ENCODE results near the gene NPAT. TPM values are rescaled to one million over a fixed set of nuclear protein-coding genes. Genes with fewer than 3 reads are reported as not detected.
A peak's percentile ranks its signal among the peaks of the same experiment; 100 is the strongest.

NPAT gene
- total RNA-seq, 1 donor from 2014 or later = 8.4 TPM

DNA sequence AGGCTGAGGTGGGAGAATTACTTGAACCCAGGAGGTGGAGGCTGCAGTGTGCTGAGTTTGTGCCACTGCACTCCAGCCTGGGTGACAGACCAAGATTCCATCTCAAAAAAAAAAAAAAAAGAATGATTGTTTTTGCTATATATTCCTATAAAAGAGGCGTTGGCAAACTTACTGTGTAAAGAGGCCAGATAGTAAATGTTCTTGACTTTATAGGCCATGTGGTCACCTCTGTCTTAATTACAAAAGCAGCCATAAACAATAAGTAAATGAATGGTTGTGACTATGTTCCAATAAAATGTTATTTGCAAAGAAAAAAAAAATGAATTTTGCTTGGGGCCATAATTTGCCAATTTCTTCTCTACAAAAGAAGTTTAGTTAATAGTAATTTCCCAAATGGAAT, 12.8 kb upstream of the NPAT start:
- no peak overlapping the region for H3K9ac ChIP-seq (ENCODE audit: low read depth in 1 of 3, low read length in 3 of 3)
- peaks cover 3 to 28% (median 18%) of the 10 kb centered on the region in 3 donors for H3K36me3 ChIP-seq (ENCODE audit: control insufficient read depth in 3 of 3, insufficient read depth in 3 of 3, low read length in 3 of 3)
- no peak overlapping the region for H3K27ac ChIP-seq (ENCODE audit: low read depth, low read length)
- H3K27me3 ChIP-seq (ENCODE audit: control insufficient read depth in 3 of 3, insufficient read depth in 3 of 3, low read length in 3 of 3) = no peaks in the 10 kb centered on the region
- H3K4me3 ChIP-seq (ENCODE audit: low read length in 3 of 3) = no peak overlapping the region
- no peaks in the 10 kb centered on the region for H3K4me1 ChIP-seq (ENCODE audit: control insufficient read depth in 3 of 3, insufficient read depth in 3 of 3, low read length in 3 of 3)
- H3K9me3 ChIP-seq (ENCODE audit: control insufficient read depth in 3 of 3, low read length in 3 of 3) = no peaks in the 10 kb centered on the region

DNA sequence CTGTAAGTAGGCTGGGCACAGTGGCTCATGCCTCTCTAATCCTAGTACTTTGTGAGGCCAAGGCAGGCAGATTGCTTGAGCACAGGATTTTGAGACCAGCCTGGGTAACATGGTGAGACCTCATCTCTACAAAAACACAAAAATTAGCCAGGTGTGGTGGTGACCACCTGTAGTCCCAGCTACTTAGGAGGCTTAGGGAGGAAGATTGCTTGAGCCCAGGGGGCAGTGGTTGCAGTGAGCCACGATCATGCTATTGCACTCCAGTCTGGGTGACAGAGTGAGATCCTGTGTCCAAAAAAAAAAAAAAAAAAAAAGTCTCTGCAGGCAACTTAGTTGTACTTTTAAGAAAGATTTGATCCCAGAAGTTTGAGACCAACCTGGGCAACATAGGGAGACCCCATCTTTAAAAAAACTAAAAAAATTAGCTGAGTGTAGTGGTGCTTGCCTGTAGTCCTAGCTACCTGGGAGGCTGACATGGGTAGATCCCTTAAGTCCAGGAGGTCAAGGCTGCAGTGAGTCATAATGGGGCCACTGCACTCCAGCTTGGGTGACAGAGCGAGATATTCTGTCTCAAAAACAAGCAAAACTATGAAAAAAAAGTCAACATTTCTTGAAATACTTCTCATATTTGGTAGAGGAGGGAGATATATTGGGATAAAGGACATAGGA, 11.0 kb upstream of the NPAT start:
- H3K36me3 ChIP-seq (ENCODE audit: control insufficient read depth in 3 of 3, insufficient read depth in 3 of 3, low read length in 3 of 3) = peaks cover 9 to 30% (median 22%) of the 10 kb centered on the region in 3 donors
- H3K4me1 ChIP-seq (ENCODE audit: control insufficient read depth in 3 of 3, insufficient read depth in 3 of 3, low read length in 3 of 3) = no peaks in the 10 kb centered on the region
- no peak overlapping the region for H3K4me3 ChIP-seq (ENCODE audit: low read length in 3 of 3)
- H3K9ac ChIP-seq (ENCODE audit: low read depth in 1 of 3, low read length in 3 of 3) = no peak overlapping the region
- no peaks in the 10 kb centered on the region for H3K27me3 ChIP-seq (ENCODE audit: control insufficient read depth in 3 of 3, insufficient read depth in 3 of 3, low read length in 3 of 3)
- H3K9me3 ChIP-seq (ENCODE audit: control insufficient read depth in 3 of 3, low read length in 3 of 3) = no peaks in the 10 kb centered on the region
- H3K27ac ChIP-seq (ENCODE audit: low read depth, low read length) = no peak overlapping the region

DNA sequence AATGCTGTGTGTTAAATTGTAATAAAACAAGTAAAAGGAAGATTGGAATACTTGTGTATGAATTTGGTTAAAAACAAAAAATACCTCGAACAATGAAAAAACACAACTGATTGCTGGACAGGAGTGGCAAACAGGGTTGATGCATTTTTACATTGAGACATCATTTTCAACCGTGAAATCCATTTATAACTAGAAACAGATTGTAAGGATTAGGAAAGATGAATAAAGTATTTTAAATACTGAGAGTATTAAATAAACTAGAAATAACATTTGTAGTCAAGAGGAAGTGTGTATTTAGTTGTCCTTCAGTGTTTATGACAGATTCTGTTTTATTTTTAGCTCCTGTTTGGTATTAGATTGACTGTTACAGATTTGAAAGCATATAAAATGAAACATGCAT, 5.8 kb upstream of the NPAT start:
- H3K36me3 ChIP-seq (ENCODE audit: control insufficient read depth in 3 of 3, insufficient read depth in 3 of 3, low read length in 3 of 3) = peaks cover 7 to 20% (median 14%) of the 10 kb centered on the region in 3 donors
- H3K27ac ChIP-seq (ENCODE audit: low read depth, low read length) = no peak overlapping the region
- H3K27me3 ChIP-seq (ENCODE audit: control insufficient read depth in 3 of 3, insufficient read depth in 3 of 3, low read length in 3 of 3) = no peaks in the 10 kb centered on the region
- no peaks in the 10 kb centered on the region for H3K9me3 ChIP-seq (ENCODE audit: control insufficient read depth in 3 of 3, low read length in 3 of 3)
- H3K4me1 ChIP-seq (ENCODE audit: control insufficient read depth in 3 of 3, insufficient read depth in 3 of 3, low read length in 3 of 3) = peaks cover 8 to 16% (median 14%) of the 10 kb centered on the region in 3 donors
- H3K4me3 ChIP-seq (ENCODE audit: low read length in 3 of 3) = no peak overlapping the region
- H3K9ac ChIP-seq (ENCODE audit: low read depth in 1 of 3, low read length in 3 of 3) = no peak overlapping the region

DNA sequence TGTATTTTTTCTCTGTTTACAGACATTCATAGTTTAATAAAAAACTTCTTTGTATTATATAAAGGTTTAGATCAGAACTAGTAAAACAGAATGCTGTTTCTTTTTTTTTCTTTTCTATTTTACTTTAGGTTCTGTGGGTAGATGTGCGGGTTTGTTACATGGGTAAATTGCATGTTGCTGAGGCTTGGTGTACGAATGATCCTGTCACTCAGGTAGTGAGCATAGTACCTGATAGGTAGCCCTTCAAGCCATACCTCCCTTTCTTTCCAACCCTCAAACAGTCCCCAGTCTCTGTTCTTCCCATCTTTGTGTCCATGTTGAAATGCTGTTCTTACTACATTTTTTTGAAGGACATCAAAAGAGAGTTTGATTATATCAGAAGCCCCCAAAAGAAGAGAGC, 3.6 kb upstream of the NPAT start:
- Histone ChIP-seq H3K27me3 (ENCODE audit: control insufficient read depth in 3 of 3, insufficient read depth in 3 of 3, low read length in 3 of 3) (no peaks in the 10 kb centered on the region), H3K9me3 (ENCODE audit: control insufficient read depth in 3 of 3, low read length in 3 of 3) (no peaks in the 10 kb centered on the region), H3K4me1 (ENCODE audit: control insufficient read depth in 3 of 3, insufficient read depth in 3 of 3, low read length in 3 of 3) (peaks cover 14 to 24% (median 24%) of the 10 kb centered on the region in 3 donors), H3K27ac (ENCODE audit: low read depth, low read length) (no peak overlapping the region), H3K9ac (ENCODE audit: low read depth in 1 of 3, low read length in 3 of 3) (no peak overlapping the region), H3K36me3 (ENCODE audit: control insufficient read depth in 3 of 3, insufficient read depth in 3 of 3, low read length in 3 of 3) (peaks cover 7 to 16% (median 8%) of the 10 kb centered on the region in 3 donors), H3K4me3 (ENCODE audit: low read length in 3 of 3) (no peak overlapping the region)

DNA sequence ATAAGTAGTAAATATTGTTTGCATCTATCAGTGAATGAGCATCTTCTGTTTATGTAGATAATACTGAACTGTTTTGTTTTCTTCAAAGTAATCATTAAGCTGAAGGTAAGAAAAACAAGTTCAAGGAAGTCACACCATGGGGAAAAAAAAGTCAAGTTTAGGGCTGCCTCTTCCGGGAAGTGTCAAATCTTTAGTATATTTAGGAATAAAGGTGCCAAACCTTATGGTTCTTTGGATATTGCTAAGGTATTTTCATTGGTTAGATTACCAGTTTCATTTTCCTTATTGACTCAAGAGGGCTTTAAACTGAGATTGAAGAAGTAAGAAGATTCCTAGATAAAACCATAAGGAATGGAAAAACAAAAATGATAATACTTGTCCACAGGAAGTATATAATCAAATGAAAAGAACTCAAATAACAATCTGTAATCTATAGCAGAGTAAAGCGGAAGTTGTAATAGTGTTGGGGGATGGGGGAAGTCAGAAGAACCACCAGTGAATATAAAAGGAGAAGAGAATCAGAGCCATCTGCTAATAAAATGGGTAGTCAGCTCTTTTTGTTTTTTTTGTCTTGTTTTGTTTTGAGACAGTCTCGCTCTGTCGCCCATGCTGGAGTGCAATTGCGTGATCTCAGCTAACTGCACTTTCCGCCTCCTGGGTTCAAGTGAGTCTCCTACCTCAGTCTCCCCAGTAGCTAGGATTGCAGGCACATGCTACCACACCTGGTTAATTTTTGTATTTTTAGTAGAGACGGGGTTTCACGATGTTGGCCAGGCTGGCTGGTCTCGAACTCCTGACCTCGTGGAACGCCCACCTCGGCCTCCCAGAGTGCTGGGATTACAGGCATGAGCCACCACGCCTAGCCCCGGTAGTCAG, 2.7 kb upstream of the NPAT start:
- Histone ChIP-seq H3K27me3 (ENCODE audit: control insufficient read depth in 3 of 3, insufficient read depth in 3 of 3, low read length in 3 of 3) (no peaks in the 10 kb centered on the region), H3K9me3 (ENCODE audit: control insufficient read depth in 3 of 3, low read length in 3 of 3) (no peaks in the 10 kb centered on the region), H3K4me1 (ENCODE audit: control insufficient read depth in 3 of 3, insufficient read depth in 3 of 3, low read length in 3 of 3) (peaks cover 16 to 29% (median 29%) of the 10 kb centered on the region in 3 donors), H3K36me3 (ENCODE audit: control insufficient read depth in 3 of 3, insufficient read depth in 3 of 3, low read length in 3 of 3) (peaks cover 3 to 9% (median 7%) of the 10 kb centered on the region in 3 donors), H3K27ac (ENCODE audit: low read depth, low read length) (peak overlapping the region; percentile 94), H3K4me3 (ENCODE audit: low read length in 3 of 3) (peak overlapping the region in 1 of 3 donors; percentile 97), H3K9ac (ENCODE audit: low read depth in 1 of 3, low read length in 3 of 3) (peak overlapping the region in 1 of 3 donors; percentile 10)

DNA sequence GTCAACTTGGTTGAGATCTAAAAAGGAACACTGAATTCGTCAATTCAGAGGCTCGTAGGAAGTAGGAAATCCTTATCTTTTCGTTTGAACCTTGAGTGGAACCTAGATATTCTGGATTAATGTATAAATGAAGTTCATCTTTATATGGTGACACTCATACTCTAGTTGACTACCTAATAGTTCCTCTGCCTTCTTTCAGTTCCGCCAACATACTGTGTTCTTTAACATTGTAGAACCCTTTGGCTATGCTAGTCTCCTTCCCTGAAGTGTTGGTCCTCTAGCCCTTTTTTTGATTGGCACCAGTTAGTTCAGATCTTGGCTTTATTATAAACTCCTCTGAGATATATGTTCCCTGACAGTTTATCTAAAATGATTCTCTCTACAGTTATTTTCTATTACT, 1.9 kb upstream of the NPAT start:
- H3K27me3 ChIP-seq (ENCODE audit: control insufficient read depth in 3 of 3, insufficient read depth in 3 of 3, low read length in 3 of 3) = no peaks in the 10 kb centered on the region
- H3K9ac ChIP-seq (ENCODE audit: low read depth in 1 of 3, low read length in 3 of 3) = peak overlapping the region; percentile 76 to 92 (median 84)
- H3K27ac ChIP-seq (ENCODE audit: low read depth, low read length) = peak overlapping the region; percentile 94
- H3K9me3 ChIP-seq (ENCODE audit: control insufficient read depth in 3 of 3, low read length in 3 of 3) = no peaks in the 10 kb centered on the region
- peaks cover 16 to 30% (median 29%) of the 10 kb centered on the region in 3 donors for H3K4me1 ChIP-seq (ENCODE audit: control insufficient read depth in 3 of 3, insufficient read depth in 3 of 3, low read length in 3 of 3)
- H3K36me3 ChIP-seq (ENCODE audit: control insufficient read depth in 3 of 3, insufficient read depth in 3 of 3, low read length in 3 of 3) = peaks cover 0 to 4% (median 2%) of the 10 kb centered on the region in 3 donors
- H3K4me3 ChIP-seq (ENCODE audit: low read length in 3 of 3) = peak overlapping the region; percentile 75 to 97 (median 90)

DNA sequence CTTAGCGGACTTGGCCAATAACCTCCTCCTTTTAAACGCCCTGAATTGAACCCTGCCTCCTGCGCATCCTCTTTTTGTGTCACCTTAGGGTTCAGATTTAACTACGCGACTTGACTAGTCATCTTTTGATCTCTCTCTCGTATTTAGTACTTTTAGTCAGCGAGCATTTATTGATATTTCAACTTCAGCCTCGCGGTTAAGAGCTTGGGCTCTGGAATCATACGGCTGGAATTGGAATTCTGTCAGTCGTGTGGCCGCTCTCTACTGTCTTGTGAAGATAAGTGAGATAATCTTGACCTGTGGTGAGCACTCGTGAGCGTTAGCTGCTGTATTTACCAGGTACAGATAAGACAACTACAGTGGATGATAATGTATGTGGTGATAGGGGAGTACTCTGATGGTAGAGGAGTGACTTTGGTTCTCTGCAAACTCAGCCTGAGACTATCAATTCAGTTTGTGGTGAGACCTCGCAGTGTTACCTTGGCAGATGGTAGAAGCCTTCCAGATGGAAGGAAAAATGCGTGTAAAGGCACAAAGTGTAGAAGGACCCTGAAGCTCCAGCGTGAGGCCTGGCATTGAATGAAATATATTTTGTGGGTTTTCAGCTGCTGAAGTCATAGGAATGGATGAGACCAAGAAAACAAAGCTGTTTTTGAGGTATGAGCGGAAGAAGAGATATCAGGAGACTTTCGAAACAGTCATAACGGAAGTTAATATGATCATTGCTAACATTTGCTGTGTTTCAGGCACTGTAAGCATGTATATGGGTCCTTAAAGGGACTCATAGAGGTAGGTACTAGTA, 1.1 kb upstream of the NPAT start:
- H3K36me3 ChIP-seq (ENCODE audit: control insufficient read depth in 3 of 3, insufficient read depth in 3 of 3, low read length in 3 of 3) = peaks cover 0 to under 1% (median under 1%) of the 10 kb centered on the region in 3 donors
- no peaks in the 10 kb centered on the region for H3K9me3 ChIP-seq (ENCODE audit: control insufficient read depth in 3 of 3, low read length in 3 of 3)
- H3K4me3 ChIP-seq (ENCODE audit: low read length in 3 of 3) = peak overlapping the region; percentile 75 to 97 (median 90)
- H3K27me3 ChIP-seq (ENCODE audit: control insufficient read depth in 3 of 3, insufficient read depth in 3 of 3, low read length in 3 of 3) = no peaks in the 10 kb centered on the region
- H3K27ac ChIP-seq (ENCODE audit: low read depth, low read length) = peak overlapping the region; percentile 94
- peak overlapping the region; percentile 76 to 92 (median 84) for H3K9ac ChIP-seq (ENCODE audit: low read depth in 1 of 3, low read length in 3 of 3)
- H3K4me1 ChIP-seq (ENCODE audit: control insufficient read depth in 3 of 3, insufficient read depth in 3 of 3, low read length in 3 of 3) = peaks cover 16 to 34% (median 30%) of the 10 kb centered on the region in 3 donors

DNA sequence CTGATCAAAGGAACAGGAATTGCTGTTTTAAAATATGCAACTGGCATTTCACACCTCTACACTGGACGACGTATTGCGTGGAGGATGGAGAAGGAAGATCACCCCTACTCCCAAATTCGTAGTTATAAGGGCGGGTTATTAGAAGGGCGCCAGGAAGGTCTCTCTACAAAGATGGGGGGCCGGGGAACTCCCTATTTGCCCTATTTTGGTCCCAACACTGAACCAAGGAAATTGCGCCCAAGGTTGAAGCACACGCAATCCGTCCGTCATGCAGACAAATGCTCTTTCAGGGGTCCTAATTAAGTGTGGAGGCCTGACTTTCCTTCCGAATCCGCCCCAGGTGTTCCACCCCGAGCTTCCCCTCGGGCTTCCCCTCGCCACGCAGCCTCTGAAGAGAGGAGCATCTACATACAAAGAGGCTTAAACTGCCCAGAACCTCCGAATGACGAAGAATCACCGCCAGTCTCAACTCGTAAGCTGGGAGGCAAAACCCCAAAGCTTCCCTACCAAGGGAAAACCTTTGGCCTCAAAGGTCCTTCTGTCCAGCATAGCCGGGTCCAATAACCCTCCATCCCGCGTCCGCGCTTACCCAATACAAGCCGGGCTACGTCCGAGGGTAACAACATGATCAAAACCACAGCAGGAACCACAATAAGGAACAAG, 396 bp downstream of the NPAT start:
- H3K9me3 ChIP-seq (ENCODE audit: control insufficient read depth in 3 of 3, low read length in 3 of 3) = no peaks in the 10 kb centered on the region
- no peaks in the 10 kb centered on the region for H3K27me3 ChIP-seq (ENCODE audit: control insufficient read depth in 3 of 3, insufficient read depth in 3 of 3, low read length in 3 of 3)
- peak overlapping the region; percentile 93 to 100 (median 95) for H3K4me3 ChIP-seq (ENCODE audit: low read length in 3 of 3)
- H3K9ac ChIP-seq (ENCODE audit: low read depth in 1 of 3, low read length in 3 of 3) = peak overlapping the region; percentile 89 to 98 (median 92)
- peaks cover 16 to 34% (median 30%) of the 10 kb centered on the region in 3 donors for H3K4me1 ChIP-seq (ENCODE audit: control insufficient read depth in 3 of 3, insufficient read depth in 3 of 3, low read length in 3 of 3)
- H3K36me3 ChIP-seq (ENCODE audit: control insufficient read depth in 3 of 3, insufficient read depth in 3 of 3, low read length in 3 of 3) = no peaks in the 10 kb centered on the region
- peak overlapping the region; percentile 94 for H3K27ac ChIP-seq (ENCODE audit: low read depth, low read length)

DNA sequence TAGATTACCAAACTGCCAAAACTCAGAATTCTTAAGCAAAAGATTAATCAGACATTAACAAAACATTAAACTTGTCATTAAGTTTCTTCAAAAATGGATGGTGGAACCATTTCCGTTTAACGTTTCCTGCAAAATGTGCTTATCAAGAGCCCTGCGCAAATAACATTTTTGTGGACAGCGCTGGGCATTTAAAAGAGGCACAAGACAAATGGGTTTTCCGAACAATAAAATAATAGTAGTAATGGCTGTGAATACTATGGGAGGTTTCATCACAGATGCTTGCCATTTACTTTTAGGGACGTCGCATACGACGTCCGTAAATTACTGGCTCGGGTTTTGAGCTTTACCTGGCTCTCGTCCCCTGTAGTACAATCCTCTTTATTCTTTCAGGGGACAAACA, 1.1 kb downstream of the NPAT start:
- Histone ChIP-seq H3K9ac (ENCODE audit: low read depth in 1 of 3, low read length in 3 of 3) (peak overlapping the region; percentile 89 to 98 (median 92)), H3K27me3 (ENCODE audit: control insufficient read depth in 3 of 3, insufficient read depth in 3 of 3, low read length in 3 of 3) (no peaks in the 10 kb centered on the region), H3K36me3 (ENCODE audit: control insufficient read depth in 3 of 3, insufficient read depth in 3 of 3, low read length in 3 of 3) (no peaks in the 10 kb centered on the region), H3K4me1 (ENCODE audit: control insufficient read depth in 3 of 3, insufficient read depth in 3 of 3, low read length in 3 of 3) (peaks cover 16 to 34% (median 30%) of the 10 kb centered on the region in 3 donors), H3K27ac (ENCODE audit: low read depth, low read length) (peak overlapping the region; percentile 94), H3K9me3 (ENCODE audit: control insufficient read depth in 3 of 3, low read length in 3 of 3) (no peaks in the 10 kb centered on the region), H3K4me3 (ENCODE audit: low read length in 3 of 3) (peak overlapping the region; percentile 93 to 100 (median 95))
